ENCODE results near the gene PAQR5.
"Not testable (repeated sequence)": the region's sequence is repeated elsewhere in the genome, so short reads cannot be mapped to it uniquely, and the experiment has no call there.

PAQR5 gene

GRCh38 chr15:69434238-69434637, 135.5 kb downstream of the PAQR5 start:
- no peak for DNase-seq

GRCh38 chr15:69434679-69435078, 136.0 kb downstream of the PAQR5 start:
- no peak for DNase-seq

GRCh38 chr15:69435985-69436384, 137.3 kb downstream of the PAQR5 start:
- peak; percentile 43 to 53 for DNase-seq

- DNase-seq: peak; percentile 35 to 40
Measured at GRCh38 chr15:69436951-69437350, 138.2 kb downstream of the PAQR5 start.

- no peak for DNase-seq
Measured at GRCh38 chr15:69439623-69440022, 140.9 kb downstream of the PAQR5 start.

GRCh38 chr15:69443032-69443611, 144.4 kb downstream of the PAQR5 start:
- no peak for DNase-seq

GRCh38 chr15:69444686-69445085, 146.0 kb downstream of the PAQR5 start:
- DNase-seq: no peak

- DNase-seq: no peak
Measured at GRCh38 chr15:69446953-69447352, 148.2 kb downstream of the PAQR5 start.

GRCh38 chr15:69450221-69450620, 151.5 kb downstream of the PAQR5 start:
- not testable (repeated sequence) for DNase-seq

- no peak for DNase-seq
Measured at GRCh38 chr15:69450968-69451695, 152.4 kb downstream of the PAQR5 start.

GRCh38 chr15:69451951-69452691, 153.4 kb downstream of the PAQR5 start:
- no peak for DNase-seq

GRCh38 chr15:69452692-69453521, 154.2 kb downstream of the PAQR5 start, which contains the start of gene RPLP1:
Gene RPLP1, plus strand, starts transcription at chr15:69452818. Its CDS starts 131 bp downstream, at chr15:69452949.
- DNase-seq: peak; percentile 92 to 98

GRCh38 chr15:69454953-69455352, 156.2 kb downstream of the PAQR5 start:
- no peak for DNase-seq

GRCh38 chr15:69456208-69457166, 157.8 kb downstream of the PAQR5 start:
- DNase-seq: no peak

Measured in inflammatory macrophage treated with lipopolysaccharide for 1 hour (primary cell).